Putamen (tissue), 1 donor: Measurements from ENCODE around the gene COQ10A.
A peak's percentile ranks its signal among the peaks of the same experiment; 100 is the strongest.

Experiments
- DNase-seq: peaks from one replicate; pipeline ENCODE4 v3.0.0-alpha.2; 2016; ENCODE audit warnings: low spot score

The COQ10A gene

GRCh38 chr12:56315622-56316473, 49.1 kb downstream of the COQ10A start, which contains the start of gene CNPY2:
Gene CNPY2, minus strand, starts transcription at chr12:56315988. Its CDS starts 771 bp downstream, at chr12:56315217.
- DNase-seq: peak; percentile 92

DNA sequence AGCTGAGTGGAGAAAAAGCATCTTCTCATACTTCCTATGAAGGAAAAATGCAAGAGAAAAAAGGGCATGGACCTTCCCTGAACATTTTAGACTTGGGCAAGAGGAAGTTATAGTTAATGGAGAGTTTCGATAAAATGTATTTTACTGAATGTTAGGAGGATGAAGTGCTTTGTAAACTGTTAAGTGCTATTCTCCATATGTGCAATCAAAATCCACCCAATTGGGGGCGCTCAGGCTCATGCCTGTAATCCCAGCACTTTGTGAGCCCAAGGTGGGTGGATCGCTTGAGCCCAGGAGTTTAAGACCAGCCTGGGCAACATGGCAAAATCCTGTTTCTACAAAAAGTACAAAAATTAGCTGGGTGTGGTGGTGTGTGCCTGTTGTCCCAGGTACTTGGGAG, 50.9 kb downstream of the COQ10A start:
- DNase-seq: no peak
